IPS DF 4.7 (cell line): Measurements from ENCODE around the gene TIMM50.
A peak's percentile ranks its signal among the peaks of the same experiment; 100 is the strongest.
"Not testable (repeated sequence)": the region's sequence is repeated elsewhere in the genome, so short reads cannot be mapped to it uniquely, and the experiment has no call there.

Experiments used
- DNase-seq: peaks from one replicate; pipeline ENCODE4 v3.0.0-alpha.2; 2013; ENCODE audit warnings: low spot score; ENCODE audit errors: extremely low read depth

Gene TIMM50

GRCh38 chr19:39480337-39481228 lies at the start of gene TIMM50:
TSS of gene TIMM50 (plus strand) at chr19:39480838. CDS start at chr19:39480854, 16 bp downstream.
- DNase-seq, result no peak

- DNase-seq, result no peak
Measured at GRCh38 chr19:39432677-39433025, 48.0 kb upstream of the TIMM50 start.

- no peak for DNase-seq
Measured at GRCh38 chr19:39433480-39434079, 47.1 kb upstream of the TIMM50 start.

GRCh38 chr19:39434123-39435076 lies 46.2 kb upstream of the TIMM50 start:
- no peak for DNase-seq

- no peak for DNase-seq
Measured at GRCh38 chr19:39435499-39436349, 44.9 kb upstream of the TIMM50 start, which contains the start of gene RPS16. TSS of gene RPS16 (minus strand) at chr19:39435949. CDS start at chr19:39435895, 54 bp downstream.

- DNase-seq, result no peak
Measured at GRCh38 chr19:39436350-39436716, 44.3 kb upstream of the TIMM50 start.

GRCh38 chr19:39438270-39438934 lies 42.2 kb upstream of the TIMM50 start:
- DNase-seq, result no peak

- DNase-seq, result no peak
Measured at GRCh38 chr19:39444598-39445195, 35.9 kb upstream of the TIMM50 start.

GRCh38 chr19:39445196-39446111 lies 35.2 kb upstream of the TIMM50 start, which contains the start of gene SUPT5H:
TSS of gene SUPT5H (plus strand) at chr19:39445582. CDS start at chr19:39445891, 309 bp downstream.
- DNase-seq, result peak; percentile 92

GRCh38 chr19:39446365-39447084 lies 34.1 kb upstream of the TIMM50 start:
- DNase-seq, result no peak

GRCh38 chr19:39448271-39448670 lies 32.4 kb upstream of the TIMM50 start:
- DNase-seq, result no peak

- no peak for DNase-seq
Measured at GRCh38 chr19:39449116-39449797, 31.4 kb upstream of the TIMM50 start.

- DNase-seq, result not testable (repeated sequence)
Measured at GRCh38 chr19:39451257-39451656, 29.4 kb upstream of the TIMM50 start.

- no peak for DNase-seq
Measured at GRCh38 chr19:39463403-39463802, 17.2 kb upstream of the TIMM50 start.

- no peak for DNase-seq
Measured at GRCh38 chr19:39465956-39466747, 14.5 kb upstream of the TIMM50 start.

- no peak for DNase-seq
Measured at GRCh38 chr19:39467941-39468340, 12.7 kb upstream of the TIMM50 start.
